Upper lobe of left lung (tissue), 6 donors: ENCODE data around the gene PTPRD. TPM values are rescaled to one million over a fixed set of nuclear protein-coding genes. Genes with fewer than 3 reads are reported as not detected.
"Not testable (repeated sequence)": the region's sequence is repeated elsewhere in the genome, so short reads cannot be mapped to it uniquely, and the experiment has no call there.

Experiments used
- ATAC-seq, 2 donors: fragments of 200-7000 bp; cut with Tn5 transposase; one replicate each; pipeline ENCODE4 v1.9.1; 2022; ENCODE audit warnings: mild to moderate bottlenecking in 2 of 2, moderate library complexity in 2 of 2; ENCODE audit not compliant: low FRiP score in 2 of 2
- DNase-seq, 2 donors: peaks; one replicate each; pipeline ENCODE4 v3.0.0-alpha.2; 2019 to 2020
- H3K27ac ChIP-seq, 4 donors: fragments of 200-600 bp; sonication (generic); one replicate each; pipeline ENCODE4 v1.5.1; 2016 to 2019
- H3K27me3 ChIP-seq, 4 donors: fragments of 200-600 bp; sonication (generic); one replicate each; pipeline ENCODE4 v1.5.1; 2017 to 2019
- H3K36me3 ChIP-seq, 4 donors: fragments of 200-600 bp; sonication (generic); one replicate each; pipeline ENCODE4 v1.5.1; 2016 to 2019
- H3K4me1 ChIP-seq, 4 donors: fragments of 200-600 bp; sonication (generic); one replicate each; pipeline ENCODE4 v1.5.1; 2018 to 2019
- H3K4me3 ChIP-seq, 4 donors: fragments of 200-600 bp; sonication (generic); one replicate each; pipeline ENCODE4 v1.5.1; 2017 to 2019; ENCODE audit warnings: mild to moderate bottlenecking in 2 of 4, moderate library complexity in 1 of 4
- H3K9me3 ChIP-seq, 4 donors: fragments of 200-600 bp; sonication (generic); one replicate each; pipeline ENCODE4 v1.5.1; 2018 to 2019
- EP300 ChIP-seq, 4 donors: sonication (generic); formaldehyde crosslinking; IDR thresholded peaks; one replicate each; pipeline ENCODE4 v1.5.1; 2017; ENCODE audit warnings: antibody characterized with exemption in 4 of 4, control low read depth in 2 of 4
- POLR2A ChIP-seq, 4 donors: fragments of 450-650 bp; IDR thresholded peaks; one replicate each; pipeline ENCODE4 v1.5.1; 2016 to 2017; ENCODE audit warnings: antibody characterized with exemption in 4 of 4, mild to moderate bottlenecking in 2 of 4
- POLR2AphosphoS5 ChIP-seq, 2 donors: sonication (generic); formaldehyde crosslinking; IDR thresholded peaks; one replicate each; pipeline ENCODE4 v1.5.1; 2017; ENCODE audit warnings: antibody characterized with exemption in 2 of 2
- WGBS, 2 donors: methylation state at CpG; one replicate each; pipeline ENCODE4 v1.1.5; 2017 to 2018; 5-methylcytosine and 5-hydroxymethylcytosine counted together
- total RNA-seq, 6 donors: library from RNA; depleted of rRNA in 4 of 6; stranded (reverse); fragments of >200 nt in 4 of 6; gene quantifications; one replicate each; pipeline versions ENCODE4 v1.1.0 to v1.2.1, GENCODE V29; 2016 to 2021
- TF ChIP-seq, protein P1 (sequence below), 6 experiments: fragments of 450-650 bp in 4 of 6; fragments of 200-600 bp in 2 of 6; sonication (generic) in 2 of 6; IDR thresholded peaks; one replicate each; pipeline ENCODE4 v1.5.1; 2016 to 2019; ENCODE audit warnings: antibody characterized with exemption in 6 of 6
- donor health status: DM: no; HTN: no; CAD: no; lungs with moderate emphysema.
- donor health status: DM: no; HTN: yes; CAD: no; lungs with severe emphysema.

The PTPRD gene
- total RNA-seq, 6 donors from 2014 or later = 7.4 to 46.1 (median 14.5) TPM

DNA sequence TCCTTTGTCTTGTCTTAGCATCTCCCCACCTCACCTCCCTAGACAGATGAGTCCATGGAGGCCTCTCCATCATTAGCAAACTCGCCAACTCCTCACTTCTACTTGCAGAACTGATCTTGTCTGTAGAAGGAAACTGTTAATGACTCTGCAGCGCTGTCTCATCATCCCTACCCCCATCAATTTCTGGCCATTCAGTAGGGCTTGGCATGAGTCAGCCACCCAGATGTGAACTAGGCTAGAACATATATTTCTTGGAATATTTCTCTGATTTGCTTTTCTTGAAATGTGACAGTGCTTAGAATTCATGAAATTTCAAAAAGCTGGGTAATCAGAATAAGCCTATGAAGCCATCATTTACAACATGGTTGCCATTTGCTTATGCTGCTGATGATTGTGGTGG is 1688.2 kb downstream of the PTPRD start:
- Histone ChIP-seq H3K4me1 (no peaks in the 10 kb centered on the region), H3K27me3 (no peaks in the 10 kb centered on the region), H3K27ac (no peak overlapping the region), H3K36me3 (no peaks in the 10 kb centered on the region), H3K9me3 (no peaks in the 10 kb centered on the region), H3K4me3 (no peak overlapping the region)
- DNase-seq = no peak
- TF ChIP-seq, protein P1, sequence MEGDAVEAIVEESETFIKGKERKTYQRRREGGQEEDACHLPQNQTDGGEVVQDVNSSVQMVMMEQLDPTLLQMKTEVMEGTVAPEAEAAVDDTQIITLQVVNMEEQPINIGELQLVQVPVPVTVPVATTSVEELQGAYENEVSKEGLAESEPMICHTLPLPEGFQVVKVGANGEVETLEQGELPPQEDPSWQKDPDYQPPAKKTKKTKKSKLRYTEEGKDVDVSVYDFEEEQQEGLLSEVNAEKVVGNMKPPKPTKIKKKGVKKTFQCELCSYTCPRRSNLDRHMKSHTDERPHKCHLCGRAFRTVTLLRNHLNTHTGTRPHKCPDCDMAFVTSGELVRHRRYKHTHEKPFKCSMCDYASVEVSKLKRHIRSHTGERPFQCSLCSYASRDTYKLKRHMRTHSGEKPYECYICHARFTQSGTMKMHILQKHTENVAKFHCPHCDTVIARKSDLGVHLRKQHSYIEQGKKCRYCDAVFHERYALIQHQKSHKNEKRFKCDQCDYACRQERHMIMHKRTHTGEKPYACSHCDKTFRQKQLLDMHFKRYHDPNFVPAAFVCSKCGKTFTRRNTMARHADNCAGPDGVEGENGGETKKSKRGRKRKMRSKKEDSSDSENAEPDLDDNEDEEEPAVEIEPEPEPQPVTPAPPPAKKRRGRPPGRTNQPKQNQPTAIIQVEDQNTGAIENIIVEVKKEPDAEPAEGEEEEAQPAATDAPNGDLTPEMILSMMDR (IDR thresholded peaks at IDR 0.05) = no peak
- TF ChIP-seq EP300 (IDR thresholded peaks at IDR 0.05) (no peak), POLR2AphosphoS5 (IDR thresholded peaks at IDR 0.05) (no peak), POLR2A (IDR thresholded peaks at IDR 0.05) (no peak)
- no peak for ATAC-seq
- WGBS, 2 donors = 83 to 93% methylated on average over 2 of the region's 2 CpGs

GRCh38 chr9:8920478-8921183 is 1692.2 kb downstream of the PTPRD start:
- not testable (repeated sequence) for H3K27me3 ChIP-seq, H3K9me3 ChIP-seq, ATAC-seq, H3K36me3 ChIP-seq, H3K4me3 ChIP-seq, H3K27ac ChIP-seq, H3K4me1 ChIP-seq
- WGBS, 2 donors = 94 to 97% methylated on average over 19 of the region's 19 CpGs
- peak in 1 of 2 donors; percentile 18 for DNase-seq

DNA sequence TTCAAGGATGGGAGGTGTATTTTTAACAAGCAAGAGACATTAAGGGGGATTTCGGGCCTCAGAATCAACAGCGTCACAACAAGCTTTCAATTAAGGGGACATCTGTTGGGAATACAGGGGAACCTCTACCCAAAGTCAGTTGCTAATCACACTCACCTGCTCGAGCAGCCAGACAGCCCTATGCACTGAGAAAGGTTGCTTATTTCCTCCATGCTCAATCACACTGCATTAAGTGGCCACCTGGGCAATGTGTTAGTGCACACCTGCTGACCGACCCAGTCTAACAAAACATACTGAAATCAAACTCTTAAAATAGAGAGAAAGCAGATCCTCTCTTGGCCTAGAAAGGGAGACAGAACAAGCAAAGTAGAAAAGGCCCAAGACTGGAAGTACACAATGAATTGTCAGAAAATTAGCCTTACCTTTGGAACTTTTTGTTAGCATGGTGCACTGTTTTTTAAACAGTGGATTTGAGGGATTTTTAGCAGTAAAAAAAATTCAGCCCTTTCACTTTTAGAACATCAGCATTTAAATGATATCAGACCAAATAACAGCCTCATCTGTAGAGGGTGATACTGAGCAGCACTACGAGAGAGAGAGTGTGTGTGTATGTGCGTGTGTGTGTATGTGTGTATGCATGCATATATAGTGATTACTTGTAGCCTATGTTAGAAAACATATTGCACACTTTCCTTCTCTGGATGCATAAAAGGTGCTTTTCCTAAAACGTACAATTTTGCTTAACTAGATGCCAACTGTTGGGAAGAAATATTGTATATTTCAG is 1694.7 kb downstream of the PTPRD start:
- TF ChIP-seq POLR2A (IDR thresholded peaks at IDR 0.05) (no peak), EP300 (IDR thresholded peaks at IDR 0.05) (no peak), POLR2AphosphoS5 (IDR thresholded peaks at IDR 0.05) (no peak)
- TF ChIP-seq, protein P1 (IDR thresholded peaks at IDR 0.05) = no peak
- Histone ChIP-seq H3K9me3 (no peaks in the 10 kb centered on the region), H3K36me3 (no peaks in the 10 kb centered on the region), H3K27me3 (no peaks in the 10 kb centered on the region), H3K27ac (no peak overlapping the region), H3K4me1 (no peaks in the 10 kb centered on the region), H3K4me3 (no peak overlapping the region)
- DNase-seq (no peak), ATAC-seq (no peak)
- WGBS, 2 donors = 74 to 84% methylated on average over 7 of the region's 7 CpGs

DNA sequence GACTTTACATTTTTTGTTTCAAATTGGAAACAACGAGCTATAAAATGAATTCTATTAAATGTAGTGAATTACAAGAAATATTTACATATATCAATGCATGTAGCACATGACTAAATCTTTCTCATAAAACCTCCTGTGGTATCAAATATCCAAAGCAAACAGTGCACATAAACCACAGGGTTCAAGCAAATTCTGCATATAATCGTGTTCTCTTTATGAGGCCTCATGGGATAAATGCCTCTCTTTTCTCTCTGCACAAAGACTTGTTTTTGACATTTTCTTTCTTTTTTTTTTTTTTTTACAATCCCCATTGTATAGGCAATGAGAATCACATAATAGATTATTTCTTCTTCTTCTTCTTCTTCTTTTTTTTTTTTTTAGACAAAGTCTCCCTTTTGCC is 1696.0 kb downstream of the PTPRD start:
- H3K4me3 ChIP-seq = no peak overlapping the region
- WGBS, 2 donors = 84 to 92% methylated on average over 2 of the region's 2 CpGs
- no peaks in the 10 kb centered on the region for H3K27me3 ChIP-seq
- no peak for TF ChIP-seq POLR2AphosphoS5 (IDR thresholded peaks at IDR 0.05)
- TF ChIP-seq, protein P1 (IDR thresholded peaks at IDR 0.05) = no peak
- TF ChIP-seq POLR2A (IDR thresholded peaks at IDR 0.05) = no peak
- no peak for TF ChIP-seq EP300 (IDR thresholded peaks at IDR 0.05)
- no peaks in the 10 kb centered on the region for H3K9me3 ChIP-seq
- no peak overlapping the region for H3K27ac ChIP-seq
- no peak for ATAC-seq
- no peak for DNase-seq
- no peaks in the 10 kb centered on the region for H3K4me1 ChIP-seq
- H3K36me3 ChIP-seq = no peaks in the 10 kb centered on the region

DNA sequence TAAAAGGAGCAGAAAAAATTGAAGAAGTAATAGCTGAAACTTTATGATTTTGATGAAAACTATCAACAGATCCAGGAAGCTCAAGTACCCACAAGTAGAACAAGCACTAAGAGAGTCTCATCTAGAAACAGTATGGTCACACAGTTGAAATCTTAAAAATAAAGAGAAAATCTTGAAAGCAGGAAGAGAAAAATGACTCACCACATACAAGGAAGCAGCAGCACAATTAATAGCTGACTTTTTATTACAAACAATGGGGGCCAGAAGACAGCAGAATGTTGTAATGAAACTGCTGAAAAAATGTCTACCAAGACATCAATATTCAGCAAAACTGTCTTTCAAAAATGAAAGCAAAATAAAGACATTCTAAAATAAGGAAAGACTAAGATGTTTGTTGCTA is 1704.9 kb downstream of the PTPRD start:
- TF ChIP-seq, protein P1 (IDR thresholded peaks at IDR 0.05) = no peak
- no peak for TF ChIP-seq POLR2AphosphoS5 (IDR thresholded peaks at IDR 0.05)
- no peak for TF ChIP-seq EP300 (IDR thresholded peaks at IDR 0.05)
- TF ChIP-seq POLR2A (IDR thresholded peaks at IDR 0.05) = no peak
- peaks cover 0 to 4% (median 0%) of the 10 kb centered on the region in 4 donors for H3K9me3 ChIP-seq
- no peak for DNase-seq
- no peak for ATAC-seq
- H3K36me3 ChIP-seq = no peaks in the 10 kb centered on the region
- H3K4me3 ChIP-seq = no peak overlapping the region
- peaks cover 0 to 4% (median 0%) of the 10 kb centered on the region in 4 donors for H3K4me1 ChIP-seq
- H3K27ac ChIP-seq = no peak overlapping the region
- no peaks in the 10 kb centered on the region for H3K27me3 ChIP-seq
